GM13977 (cell line): ENCODE data around the gene IL1RL1.

Experiments
- DNase-seq: peaks from one replicate; pipeline ENCODE4 v3.0.0; 2012; ENCODE audit warnings: low spot score
- CTCF ChIP-seq: IDR thresholded peaks from 2 replicates; pipeline ENCODE4 v1.5.1; 2012; ENCODE audit warnings: mild to moderate bottlenecking, control low read depth; ENCODE audit not compliant: insufficient read depth; ENCODE audit errors: extremely low read depth, missing control alignments
- in situ Hi-C: fragments of 300-500 bp; cut with MboI; formaldehyde crosslinking; loops from one replicate; pipeline ENCODE4 v1.12.0; 2022; ENCODE audit warnings: low sequenced_read_pairs, low pct_unique_long_range_greater_than_20kb, mixed read lengths, inconsistent platforms; ENCODE audit not compliant: unreplicated experiment

Gene IL1RL1

GRCh38 chr2:102337481-102338386 lies 26.4 kb downstream of the IL1RL1 start:
- DNase-seq = no peak
- no peak for TF ChIP-seq CTCF
- in situ Hi-C loops = no loop called here

GRCh38 chr2:102340778-102341177 lies 29.4 kb downstream of the IL1RL1 start:
- DNase-seq = no peak
- TF ChIP-seq CTCF = no peak
- in situ Hi-C loops = no loop called here

GRCh38 chr2:102342888-102343287 lies 31.5 kb downstream of the IL1RL1 start:
- no peak for TF ChIP-seq CTCF
- no peak for DNase-seq
- in situ Hi-C loops = no loop called here

- no peak for TF ChIP-seq CTCF
- in situ Hi-C loops = no loop called here
- no peak for DNase-seq
Measured at GRCh38 chr2:102344397-102344796, 33.0 kb downstream of the IL1RL1 start.

- DNase-seq = no peak
- in situ Hi-C loops = no loop called here
- TF ChIP-seq CTCF = no peak
Measured at GRCh38 chr2:102345329-102345920, 34.1 kb downstream of the IL1RL1 start.

GRCh38 chr2:102346381-102347130 lies 35.2 kb downstream of the IL1RL1 start:
- in situ Hi-C loops = no loop called here
- DNase-seq = no peak

More at GRCh38 chr2:102346381-102347130, 35.2 kb downstream of the IL1RL1 start:
- no peak for TF ChIP-seq CTCF
